Measurements from ENCODE around the gene ATP2B3. TPM values are rescaled to one million over a fixed set of nuclear protein-coding genes. Genes with fewer than 3 reads are reported as not detected.

ATP2B3 gene
- total RNA-seq, 1 donor from 2014 or later = 0.60 TPM

DNA sequence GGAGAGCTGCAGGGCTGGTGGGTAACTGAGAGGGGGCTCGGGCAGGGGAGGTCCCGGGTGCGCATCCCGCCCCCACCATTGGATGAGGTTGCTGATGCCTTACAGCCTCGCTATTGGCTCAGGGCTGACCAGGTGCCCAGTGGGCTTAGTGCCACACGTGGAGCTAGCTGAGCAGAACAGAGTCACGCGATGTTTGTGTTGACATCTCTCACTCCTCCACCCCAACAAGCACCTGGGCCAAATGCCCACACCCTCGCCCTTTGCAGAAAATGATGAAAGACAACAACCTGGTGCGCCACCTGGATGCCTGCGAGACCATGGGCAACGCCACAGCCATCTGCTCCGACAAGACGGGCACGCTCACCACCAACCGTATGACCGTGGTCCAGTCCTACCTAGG, 31.8 kb downstream of the ATP2B3 start:
- Mint-ChIP-seq H3K4me1 (ENCODE audit: low read depth) (no peaks in the 10 kb centered on the region), H3K36me3 (ENCODE audit: insufficient read depth) (no peaks in the 10 kb centered on the region), H3K27ac (no peak overlapping the region), H3K4me3 (ENCODE audit: low read depth) (no peak overlapping the region), H3K27me3 (peaks cover 19% of the 10 kb centered on the region), H3K9me3 (ENCODE audit: low read depth) (peaks cover 11% of the 10 kb centered on the region)
- TF ChIP-seq, protein P1, sequence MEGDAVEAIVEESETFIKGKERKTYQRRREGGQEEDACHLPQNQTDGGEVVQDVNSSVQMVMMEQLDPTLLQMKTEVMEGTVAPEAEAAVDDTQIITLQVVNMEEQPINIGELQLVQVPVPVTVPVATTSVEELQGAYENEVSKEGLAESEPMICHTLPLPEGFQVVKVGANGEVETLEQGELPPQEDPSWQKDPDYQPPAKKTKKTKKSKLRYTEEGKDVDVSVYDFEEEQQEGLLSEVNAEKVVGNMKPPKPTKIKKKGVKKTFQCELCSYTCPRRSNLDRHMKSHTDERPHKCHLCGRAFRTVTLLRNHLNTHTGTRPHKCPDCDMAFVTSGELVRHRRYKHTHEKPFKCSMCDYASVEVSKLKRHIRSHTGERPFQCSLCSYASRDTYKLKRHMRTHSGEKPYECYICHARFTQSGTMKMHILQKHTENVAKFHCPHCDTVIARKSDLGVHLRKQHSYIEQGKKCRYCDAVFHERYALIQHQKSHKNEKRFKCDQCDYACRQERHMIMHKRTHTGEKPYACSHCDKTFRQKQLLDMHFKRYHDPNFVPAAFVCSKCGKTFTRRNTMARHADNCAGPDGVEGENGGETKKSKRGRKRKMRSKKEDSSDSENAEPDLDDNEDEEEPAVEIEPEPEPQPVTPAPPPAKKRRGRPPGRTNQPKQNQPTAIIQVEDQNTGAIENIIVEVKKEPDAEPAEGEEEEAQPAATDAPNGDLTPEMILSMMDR (IDR thresholded peaks at IDR 0.05; ENCODE audit: unreplicated experiment) = no peak
- DNase-seq (ENCODE audit: low spot score, unreplicated experiment) = no peak

DNA sequence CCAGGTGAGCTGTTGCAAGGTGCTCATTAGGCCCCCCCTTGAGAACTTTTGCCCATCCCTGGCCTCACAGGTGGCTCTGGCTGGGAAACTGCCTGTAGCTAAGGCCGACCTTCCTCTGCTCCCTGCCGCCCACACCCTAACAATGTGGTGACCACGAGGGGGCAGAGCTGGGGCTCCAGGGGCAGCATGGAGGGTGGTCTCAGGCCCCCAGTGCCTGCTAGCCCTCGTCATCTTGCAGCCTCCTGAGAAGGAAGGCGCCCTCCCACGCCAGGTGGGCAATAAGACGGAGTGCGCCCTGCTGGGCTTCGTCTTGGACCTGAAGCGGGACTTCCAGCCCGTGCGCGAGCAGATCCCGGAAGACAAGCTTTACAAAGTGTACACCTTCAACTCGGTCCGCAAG, 32.4 kb downstream of the ATP2B3 start:
- H3K9me3 Mint-ChIP-seq (ENCODE audit: low read depth) = peaks cover 11% of the 10 kb centered on the region
- H3K27ac Mint-ChIP-seq = no peak overlapping the region
- H3K36me3 Mint-ChIP-seq (ENCODE audit: insufficient read depth) = no peaks in the 10 kb centered on the region
- H3K27me3 Mint-ChIP-seq = peaks cover 19% of the 10 kb centered on the region
- no peak for DNase-seq (ENCODE audit: low spot score, unreplicated experiment)
- H3K4me1 Mint-ChIP-seq (ENCODE audit: low read depth) = no peaks in the 10 kb centered on the region
- no peak overlapping the region for H3K4me3 Mint-ChIP-seq (ENCODE audit: low read depth)
- TF ChIP-seq, protein P1 (IDR thresholded peaks at IDR 0.05; ENCODE audit: unreplicated experiment) = no peak

DNA sequence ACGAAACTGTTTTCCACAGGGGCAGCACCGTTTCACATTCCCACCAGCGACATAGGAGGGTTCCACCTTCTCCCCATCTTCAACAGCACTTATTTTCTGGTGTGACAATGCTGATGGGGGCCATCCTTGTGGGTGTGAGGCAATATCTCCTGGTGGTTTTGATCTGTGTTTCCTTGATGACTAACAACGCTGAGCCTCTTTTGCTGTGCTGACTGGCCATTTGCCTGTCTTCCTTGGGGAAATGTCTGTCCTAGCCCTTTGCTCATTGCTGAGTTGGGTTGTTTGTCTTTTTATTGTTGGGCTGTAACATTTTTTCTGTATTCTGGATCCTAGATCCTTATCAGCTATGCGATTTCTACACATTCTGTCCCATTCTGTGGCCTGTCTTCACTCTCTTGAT, 33.7 kb downstream of the ATP2B3 start:
- Mint-ChIP-seq H3K4me1 (ENCODE audit: low read depth) (no peaks in the 10 kb centered on the region), H3K27ac (no peak overlapping the region), H3K36me3 (ENCODE audit: insufficient read depth) (no peaks in the 10 kb centered on the region), H3K4me3 (ENCODE audit: low read depth) (no peak overlapping the region), H3K9me3 (ENCODE audit: low read depth) (peaks cover 14% of the 10 kb centered on the region), H3K27me3 (peaks cover 24% of the 10 kb centered on the region)
- TF ChIP-seq, protein P1 (IDR thresholded peaks at IDR 0.05; ENCODE audit: unreplicated experiment) = no peak
- DNase-seq (ENCODE audit: low spot score, unreplicated experiment) = no peak

DNA sequence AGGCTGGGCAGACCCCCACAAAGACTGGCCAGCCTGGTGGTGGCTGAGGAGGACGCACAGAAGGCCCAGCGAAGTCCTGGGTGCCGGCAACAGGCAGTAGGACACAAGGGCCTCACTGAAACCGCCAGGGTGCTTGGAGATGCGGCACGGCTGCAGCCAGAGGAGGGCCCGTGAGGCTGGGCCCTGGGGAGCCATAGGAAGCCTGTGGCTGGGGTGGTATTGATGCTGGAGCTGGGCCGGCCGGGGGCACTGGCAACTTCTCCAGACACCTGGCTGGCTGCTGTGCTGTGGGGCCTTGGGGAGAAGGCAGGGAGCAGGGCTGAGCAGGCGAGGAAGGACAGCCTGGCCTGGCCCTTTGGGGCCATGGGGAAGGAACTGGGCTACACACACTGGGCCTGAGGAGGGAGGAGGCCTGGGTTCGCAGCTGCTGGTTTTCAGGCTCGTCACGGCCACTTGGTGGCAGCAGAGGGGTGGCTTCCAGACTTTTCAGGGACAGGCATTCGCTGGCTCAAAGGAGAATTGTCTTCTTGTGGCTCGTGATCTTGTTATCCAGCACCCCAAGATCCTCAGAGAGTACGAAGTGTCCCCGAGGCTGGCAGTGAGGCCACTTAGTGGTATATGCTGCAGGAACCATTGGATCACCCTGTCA, 37.2 kb downstream of the ATP2B3 start:
- Mint-ChIP-seq H3K27me3 (peaks cover 19% of the 10 kb centered on the region), H3K36me3 (ENCODE audit: insufficient read depth) (no peaks in the 10 kb centered on the region), H3K4me3 (ENCODE audit: low read depth) (no peak overlapping the region), H3K9me3 (ENCODE audit: low read depth) (peaks cover 14% of the 10 kb centered on the region), H3K4me1 (ENCODE audit: low read depth) (no peaks in the 10 kb centered on the region), H3K27ac (no peak overlapping the region)
- DNase-seq (ENCODE audit: low spot score, unreplicated experiment) = peak; percentile 50
- TF ChIP-seq, protein P1 (IDR thresholded peaks at IDR 0.05; ENCODE audit: unreplicated experiment) = peak; percentile 60

DNA sequence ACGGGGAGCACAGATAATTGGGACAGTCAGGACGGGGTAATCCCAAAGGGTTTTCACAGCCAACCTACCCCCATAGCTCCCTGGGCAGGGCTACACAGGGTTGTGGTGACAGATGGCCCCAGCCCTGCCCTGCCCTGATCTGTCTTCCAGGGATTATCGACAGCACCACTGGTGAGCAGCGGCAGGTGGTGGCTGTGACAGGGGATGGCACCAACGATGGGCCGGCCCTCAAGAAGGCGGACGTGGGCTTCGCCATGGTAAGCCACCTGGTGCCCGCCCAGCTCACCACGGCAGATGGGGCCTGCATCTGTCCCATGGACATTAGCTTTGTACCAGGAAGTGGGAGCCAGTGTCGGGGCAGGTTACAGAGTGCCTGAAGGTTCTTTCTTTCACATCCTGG, 39.3 kb downstream of the ATP2B3 start:
- TF ChIP-seq, protein P1 (IDR thresholded peaks at IDR 0.05; ENCODE audit: unreplicated experiment) = no peak
- Mint-ChIP-seq H3K4me1 (ENCODE audit: low read depth) (no peaks in the 10 kb centered on the region), H3K27ac (no peak overlapping the region), H3K27me3 (peaks cover 8% of the 10 kb centered on the region), H3K4me3 (ENCODE audit: low read depth) (no peak overlapping the region), H3K36me3 (ENCODE audit: insufficient read depth) (no peaks in the 10 kb centered on the region), H3K9me3 (ENCODE audit: low read depth) (peaks cover 6% of the 10 kb centered on the region)
- no peak for DNase-seq (ENCODE audit: low spot score, unreplicated experiment)
